GM23248 (cell line): ENCODE measurements around the gene RNU5D-1. TPM values are rescaled to one million over a fixed set of nuclear protein-coding genes. Genes with fewer than 3 reads are reported as not detected.

ENCODE experiments used
- DNase-seq: peaks from one replicate; pipeline ENCODE4 v3.0.0-alpha.2; 2015
- H2AFZ ChIP-seq: fragments of 200-600 bp; sonication (generic); 2 replicates; pipeline ENCODE4 v1.6.1; 2016; ENCODE audit warnings: antibody characterized with exemption
- H3F3A ChIP-seq: fragments of 200-600 bp; sonication (generic); 2 replicates; pipeline ENCODE4 v1.6.1; 2016; ENCODE audit warnings: mild to moderate bottlenecking, antibody characterized with exemption, mixed run types; ENCODE audit not compliant: insufficient read depth
- H3K27ac ChIP-seq: fragments of 200-600 bp; sonication (generic); 2 replicates; pipeline ENCODE4 v1.5.1; 2016; ENCODE audit warnings: mild to moderate bottlenecking
- H3K27me3 ChIP-seq: fragments of 200-600 bp; sonication (generic); replicated peaks from 2 replicates; pipeline ENCODE4 v1.6.1; 2016; ENCODE audit warnings: mild to moderate bottlenecking; ENCODE audit not compliant: insufficient read depth
- H3K36me3 ChIP-seq: fragments of 200-600 bp; sonication (generic); 2 replicates; pipeline ENCODE4 v1.6.1; 2016; ENCODE audit warnings: low read depth, mild to moderate bottlenecking
- H3K4me1 ChIP-seq: fragments of 200-600 bp; sonication (generic); 2 replicates; pipeline ENCODE4 v1.6.1; 2016; ENCODE audit warnings: mild to moderate bottlenecking; ENCODE audit not compliant: insufficient read depth
- H3K4me2 ChIP-seq: fragments of 200-600 bp; sonication (generic); one replicate; pipeline ENCODE4 v1.6.1; 2016; ENCODE audit warnings: mild to moderate bottlenecking; ENCODE audit not compliant: unreplicated experiment
- H3K4me3 ChIP-seq: fragments of 200-600 bp; sonication (generic); 2 replicates; pipeline ENCODE4 v1.5.1; 2016; ENCODE audit warnings: mild to moderate bottlenecking
- H3K79me2 ChIP-seq: fragments of 200-600 bp; sonication (generic); 2 replicates; pipeline ENCODE4 v1.6.1; 2016; ENCODE audit warnings: mild to moderate bottlenecking; ENCODE audit not compliant: insufficient read depth
- H3K9ac ChIP-seq: fragments of 200-600 bp; sonication (generic); 2 replicates; pipeline ENCODE4 v1.6.1; 2016; ENCODE audit warnings: mild to moderate bottlenecking
- H3K9me2 ChIP-seq: fragments of 200-600 bp; sonication (generic); 2 replicates; pipeline ENCODE4 v1.6.1; 2016; ENCODE audit warnings: mixed run types, mild to moderate bottlenecking, moderate library complexity; ENCODE audit not compliant: insufficient read depth
- H3K9me3 ChIP-seq: fragments of 200-600 bp; sonication (generic); one replicate; pipeline ENCODE4 v1.6.1; 2017; ENCODE audit warnings: low read depth
- H4K20me1 ChIP-seq: fragments of 200-600 bp; sonication (generic); 2 replicates; pipeline ENCODE4 v1.6.0; 2016; ENCODE audit not compliant: insufficient read depth
- EZH2 ChIP-seq: fragments of 200-600 bp; sonication (generic); IDR thresholded peaks from 2 replicates; pipeline ENCODE4 v1.6.1; 2018; ENCODE audit warnings: antibody characterized with exemption, mild to moderate bottlenecking; ENCODE audit not compliant: insufficient read depth, poor library complexity, severe bottlenecking
- EZH2phosphoT487 ChIP-seq: fragments of 200-600 bp; sonication (generic); IDR thresholded peaks from 2 replicates; pipeline ENCODE4 v1.6.1; 2018; ENCODE audit warnings: antibody characterized with exemption, moderate library complexity, mild to moderate bottlenecking, low read depth; ENCODE audit not compliant: insufficient read depth
- WGBS, 2 experiments: methylation state at CpG; one replicate each; pipeline ENCODE4 v1.1.6; 2015 to 2017; ENCODE audit warnings: low lambda C conversion rate in 2 of 2, low coverage in 1 of 2; ENCODE audit errors: missing lambda C conversion rate in 2 of 2; 5-methylcytosine and 5-hydroxymethylcytosine counted together
- in situ Hi-C: fragments of 300-500 bp; cut with MboI; formaldehyde crosslinking; loops from 2 replicates; pipeline ENCODE4 v1.15.0; 2020
- polyA plus RNA-seq: library from polyadenylated mRNA; unstranded; fragments of >200 nt; fragmentation: Nextera tagmentation; extraction: Ambion mirVana; gene quantifications from 2 replicates; pipeline ENCODE4 v1.2.1, GENCODE V29; 2016
- total RNA-seq: library from RNA; depleted of rRNA; stranded (reverse); fragments of >200 nt; shearing (Covaris generic); gene quantifications from 2 replicates; pipeline ENCODE4 v1.2.3, GENCODE V29; 2014

Gene RNU5D-1
- total and polyA plus RNA-seq, 2 experiments from 2014 or later, result not detected

- H3K9ac ChIP-seq, result no peak overlapping the region
- H3K4me3 ChIP-seq, result no peak overlapping the region
- H2AFZ ChIP-seq, result no peak overlapping the region
- H3K27ac ChIP-seq, result no peak overlapping the region
- H3K9me2 ChIP-seq, result no peaks in the 10 kb centered on the region
- WGBS, 2 experiments, result 95 to 99% methylated on average over 3 of the region's 3 CpGs
- in situ Hi-C loops, result no loop called here
- H3K4me1 ChIP-seq, result no peaks in the 10 kb centered on the region
- no peak for TF ChIP-seq EZH2phosphoT487
- TF ChIP-seq EZH2, result no peak
- H3K36me3 ChIP-seq, result no peaks in the 10 kb centered on the region
- no peaks in the 10 kb centered on the region for H3F3A ChIP-seq
- no peaks in the 10 kb centered on the region for H3K9me3 ChIP-seq
- no peak overlapping the region for H3K4me2 ChIP-seq
- DNase-seq, result no peak
- no peaks in the 10 kb centered on the region for H3K79me2 ChIP-seq
- H3K27me3 ChIP-seq, result no peaks in the 10 kb centered on the region
- no peaks in the 10 kb centered on the region for H4K20me1 ChIP-seq
Observed at GRCh38 chr1:44693900-44694299, 37.1 kb downstream of the RNU5D-1 start.

- H3K36me3 ChIP-seq, result no peaks in the 10 kb centered on the region
- TF ChIP-seq EZH2phosphoT487 (no peak), EZH2 (no peak)
- WGBS, 2 experiments, result 84 to 90% methylated on average over 2 of the region's 2 CpGs
Observed at GRCh38 chr1:44693159-44693558, 37.8 kb downstream of the RNU5D-1 start.

GRCh38 chr1:44689447-44689765, 41.6 kb downstream of the RNU5D-1 start:
- in situ Hi-C loops, result no loop called here
- DNase-seq, result no peak
- Histone ChIP-seq H3K79me2 (no peaks in the 10 kb centered on the region), H3K27ac (no peak overlapping the region), H2AFZ (no peak overlapping the region), H3F3A (no peaks in the 10 kb centered on the region), H3K27me3 (no peaks in the 10 kb centered on the region), H3K4me1 (no peaks in the 10 kb centered on the region), H3K36me3 (no peaks in the 10 kb centered on the region), H3K9ac (no peak overlapping the region), H3K9me3 (no peaks in the 10 kb centered on the region), H3K4me3 (no peak overlapping the region), H3K9me2 (no peaks in the 10 kb centered on the region), H4K20me1 (no peaks in the 10 kb centered on the region), H3K4me2 (no peak overlapping the region)
- 95 to 98% methylated on average over 3 of the region's 3 CpGs for WGBS, 2 experiments
- TF ChIP-seq EZH2phosphoT487, result no peak
- TF ChIP-seq EZH2, result no peak

More at GRCh38 chr1:44693159-44693558, 37.8 kb downstream of the RNU5D-1 start:
- H3K27me3 ChIP-seq, result no peaks in the 10 kb centered on the region
- H3K4me1 ChIP-seq, result no peaks in the 10 kb centered on the region
- no peak overlapping the region for H2AFZ ChIP-seq
- no peak overlapping the region for H3K4me2 ChIP-seq
- no peaks in the 10 kb centered on the region for H3F3A ChIP-seq
- H3K9me2 ChIP-seq, result no peaks in the 10 kb centered on the region
- no peaks in the 10 kb centered on the region for H3K9me3 ChIP-seq
- H4K20me1 ChIP-seq, result no peaks in the 10 kb centered on the region
- no peak overlapping the region for H3K27ac ChIP-seq
- no peak overlapping the region for H3K9ac ChIP-seq
- no peak for DNase-seq
- no peak overlapping the region for H3K4me3 ChIP-seq
- in situ Hi-C loops, result no loop called here
- no peaks in the 10 kb centered on the region for H3K79me2 ChIP-seq

GRCh38 chr1:44688760-44689446, 42.1 kb downstream of the RNU5D-1 start:
- no peaks in the 10 kb centered on the region for H4K20me1 ChIP-seq
- H3K27ac ChIP-seq, result no peak overlapping the region
- no peaks in the 10 kb centered on the region for H3K4me1 ChIP-seq
- no peaks in the 10 kb centered on the region for H3K9me2 ChIP-seq
- H3K79me2 ChIP-seq, result no peaks in the 10 kb centered on the region
- no peak overlapping the region for H3K9ac ChIP-seq
- H3K4me2 ChIP-seq, result no peak overlapping the region
- TF ChIP-seq EZH2phosphoT487 (no peak), EZH2 (no peak)
- WGBS, 2 experiments, result 76 to 77% methylated on average over 12 of the region's 12 CpGs
- no peaks in the 10 kb centered on the region for H3K27me3 ChIP-seq
- no peaks in the 10 kb centered on the region for H3K9me3 ChIP-seq
- in situ Hi-C loops, result no loop called here
- no peak overlapping the region for H2AFZ ChIP-seq
- H3K36me3 ChIP-seq, result no peaks in the 10 kb centered on the region
- DNase-seq, result no peak
- no peaks in the 10 kb centered on the region for H3F3A ChIP-seq
- no peak overlapping the region for H3K4me3 ChIP-seq

- H3K9ac ChIP-seq, result no peak overlapping the region
- WGBS, 2 experiments, result 74% methylated on average over 8 of the region's 8 CpGs
- in situ Hi-C loops, result no loop called here
Observed at GRCh38 chr1:44685881-44686280, 45.1 kb downstream of the RNU5D-1 start.

More at GRCh38 chr1:44685881-44686280, 45.1 kb downstream of the RNU5D-1 start:
- no peak overlapping the region for H3K27ac ChIP-seq
- H3K9me2 ChIP-seq, result no peaks in the 10 kb centered on the region
- H3K36me3 ChIP-seq, result no peaks in the 10 kb centered on the region
- TF ChIP-seq EZH2phosphoT487 (no peak), EZH2 (no peak)
- no peaks in the 10 kb centered on the region for H3K27me3 ChIP-seq
- DNase-seq, result no peak
- H4K20me1 ChIP-seq, result no peaks in the 10 kb centered on the region
- H2AFZ ChIP-seq, result no peak overlapping the region
- H3K4me2 ChIP-seq, result no peak overlapping the region
- no peaks in the 10 kb centered on the region for H3K4me1 ChIP-seq
- H3F3A ChIP-seq, result no peaks in the 10 kb centered on the region
- no peaks in the 10 kb centered on the region for H3K79me2 ChIP-seq
- H3K4me3 ChIP-seq, result no peak overlapping the region
- no peaks in the 10 kb centered on the region for H3K9me3 ChIP-seq
